HepG2 (cell line): ENCODE measurements around the gene FFAR2. TPM values are rescaled to one million over a fixed set of nuclear protein-coding genes. Genes with fewer than 3 reads are reported as not detected.

Experiments
- ATAC-seq: fragments of 200-7000 bp; cut with Tn5 transposase; 3 replicates; pipeline ENCODE4 v1.9.1; 2020; ENCODE audit warnings: mild to moderate bottlenecking, moderate library complexity
- BruUV-seq: library from RNA; stranded (reverse); fragments of 400-500 nt; replicated peaks from 2 replicates; lab custom pipeline; 2021; lab: Mats Ljungman, UMichigan
- CTCF ChIA-PET: fragments of 300-600 bp; formaldehyde crosslinking; extraction: SDS; loops from one replicate; lab custom pipeline; 2021; ENCODE audit warnings: low total read pairs, inconsistent platforms, low intra/inter-chr PET ratio; lab: Yijun Ruan, JAX
- POLR2A ChIA-PET: fragments of 350-600 bp; sonication (Branson Sonifier 250); formaldehyde crosslinking; loops from one replicate; lab custom pipeline; 2020; ENCODE audit warnings: antibody characterized with exemption, inconsistent platforms; lab: Yijun Ruan, JAX
- DNase-seq: peaks from one replicate; pipeline ENCODE4 v3.0.0-alpha.2; 2015; ENCODE audit warnings: low spot score
- FAIRE-seq: peaks from 3 replicates; lab custom pipeline; 2011; peaks lifted over from hg19 to GRCh38; lab: Jason Lieb, UNC
- H2AFZ ChIP-seq: one replicate; pipeline ENCODE4 v1.6.1; 2011; ENCODE audit warnings: low read length, inconsistent platforms
- H3K27ac ChIP-seq: fragments of 300-600 bp; 3 replicates; pipeline ENCODE4 v1.8.0; 2011; ENCODE audit warnings: mixed run types, mild to moderate bottlenecking, mixed read lengths, low read length, inconsistent platforms; ENCODE audit not compliant: insufficient read depth; ENCODE audit errors: extremely low read length
- H3K27me3 ChIP-seq, 2 experiments: fragments of 200-600 bp in 1 of 2; 2 replicates in 1 of 2; 3 replicates in 1 of 2; pipeline versions ENCODE4 v1.6.0 to v1.8.0; 2011; ENCODE audit warnings: low read length in 2 of 2, mild to moderate bottlenecking in 2 of 2, moderate library complexity in 2 of 2, inconsistent platforms in 1 of 2; ENCODE audit not compliant: insufficient read depth in 2 of 2, control insufficient read depth in 1 of 2
- H3K36me3 ChIP-seq, 2 experiments: fragments of 200-600 bp in 1 of 2; replicated peaks in 1 of 2; 2 replicates in 1 of 2; 3 replicates in 1 of 2; pipeline versions ENCODE4 v1.5.1 to v1.8.0; 2011; ENCODE audit warnings: low read length in 2 of 2, inconsistent platforms in 1 of 2; ENCODE audit not compliant: insufficient read depth in 2 of 2, control insufficient read depth in 1 of 2
- H3K4me1 ChIP-seq: 2 replicates; pipeline ENCODE4 v1.5.1; 2012; ENCODE audit warnings: low read length, inconsistent platforms; ENCODE audit not compliant: insufficient read depth
- H3K4me2 ChIP-seq: 2 replicates; pipeline ENCODE4 v1.6.0; 2011; ENCODE audit warnings: low read depth, low read length, inconsistent platforms
- H3K4me3 ChIP-seq, 3 experiments: fragments of 200-600 bp in 1 of 3; sonication (generic), shearing (Covaris generic) in 1 of 3; replicated peaks in 1 of 3; 2 replicates each; pipeline ENCODE4 v1.5.1; 2011 to 2016; ENCODE audit warnings: low read length in 3 of 3, inconsistent platforms in 2 of 3, low read depth in 2 of 3, mild to moderate bottlenecking in 2 of 3, control low read depth in 1 of 3, mixed read lengths in 1 of 3; ENCODE audit not compliant: insufficient read depth in 1 of 3
- H3K79me2 ChIP-seq: one replicate; pipeline ENCODE4 v1.6.1; 2011; ENCODE audit warnings: low read length, inconsistent platforms; ENCODE audit not compliant: insufficient read depth
- H3K9ac ChIP-seq: 2 replicates; pipeline ENCODE4 v1.6.0; 2011; ENCODE audit warnings: mild to moderate bottlenecking, low read depth, low read length, inconsistent platforms; ENCODE audit not compliant: insufficient read depth
- H3K9me3 ChIP-seq: 2 replicates; pipeline ENCODE4 v1.5.1; 2012; ENCODE audit warnings: mild to moderate bottlenecking, low read length
- H4K20me1 ChIP-seq: 2 replicates; pipeline ENCODE4 v1.6.0; 2011; ENCODE audit warnings: inconsistent platforms, mild to moderate bottlenecking, low read length, moderate library complexity; ENCODE audit not compliant: insufficient read depth
- HMG20A ChIP-seq: IDR thresholded peaks from 2 replicates; pipeline ENCODE4 v1.6.1; 2016; ENCODE audit warnings: borderline replicate concordance
- MTF2 ChIP-seq: sonication (generic); formaldehyde crosslinking; IDR thresholded peaks from 2 replicates; pipeline ENCODE4 v1.5.0; 2020; ENCODE audit warnings: missing genetic modification reagents, borderline replicate concordance
- RFX1 ChIP-seq: fragments of 450-650 bp; IDR thresholded peaks from 2 replicates; pipeline ENCODE4 v1.6.1; 2017
- RXRA ChIP-seq: sonication (generic); formaldehyde crosslinking; IDR thresholded peaks from 2 replicates; pipeline ENCODE4 v1.5.1; 2020; ENCODE audit warnings: missing genetic modification reagents
- U2AF1 ChIP-seq: fragments of 200-400 bp; formaldehyde crosslinking; optimal IDR thresholded peaks from 2 replicates; pipeline ENCODE3; 2017; ENCODE audit warnings: mild to moderate bottlenecking, low read depth, low read length
- ZNF350 ChIP-seq: sonication (generic); formaldehyde crosslinking; IDR thresholded peaks from 2 replicates; pipeline ENCODE4 v1.4.0; 2020; ENCODE audit warnings: mild to moderate bottlenecking, low read depth, missing genetic modification reagents, borderline replicate concordance
- ZNF552 ChIP-seq: sonication (generic); formaldehyde crosslinking; IDR thresholded peaks from 2 replicates; pipeline ENCODE4 v1.9.0; 2022; ENCODE audit warnings: missing genetic modification reagents, mild to moderate bottlenecking, borderline replicate concordance
- WGBS: methylation state at CpG from one replicate; pipeline ENCODE4 v1.1.6; 2017; ENCODE audit warnings: low lambda C conversion rate; 5-methylcytosine and 5-hydroxymethylcytosine counted together
- in situ Hi-C: cut with HindIII; loops from 2 replicates; pipeline ENCODE4 v1.10.0; 2017; ENCODE audit warnings: low pct_unique_long_range_greater_than_20kb; ENCODE audit not compliant: extremely low pct_ligation_motif_present
- intact Hi-C: fragments of 100-400 bp; cut with micrococcal nuclease; formaldehyde crosslinking; loops from one replicate; pipeline ENCODE4 v1.10.0; 2022; ENCODE audit not compliant: unreplicated experiment
- polyA plus RNA-seq, 8 experiments: library from polyadenylated mRNA; depleted of rRNA in 3 of 8; stranded (reverse) in 7 of 8; unstranded in 1 of 8; fragments of >200 nt; fragmentation: Illumina TruSeq in 4 of 8; extraction: Trizol in 4 of 8; gene quantifications; 2 replicates each; pipeline versions ENCODE4 v1.2.1 to v1.2.3, GENCODE V29; 2011 to 2016; ENCODE audit warnings: low read depth in 4 of 8, missing spikeins in 1 of 8, mixed read lengths in 1 of 8; ENCODE audit not compliant: insufficient read depth in 1 of 8
- total RNA-seq, 5 experiments: library from RNA; depleted of rRNA; stranded (reverse); fragments of >200 nt; fragmentation: Illumina TruSeq; extraction: Trizol; gene quantifications; 2 replicates each; pipeline ENCODE4 v1.2.3, GENCODE V29; 2016; ENCODE audit warnings: low read depth in 1 of 5
- TF ChIP-seq, protein P1 (sequence below): sonication (generic); formaldehyde crosslinking; IDR thresholded peaks from 2 replicates; pipeline ENCODE4 v1.8.1; 2023; ENCODE audit warnings: mild to moderate bottlenecking, moderate library complexity, missing genetic modification reagents
- TF ChIP-seq, protein P2 (sequence below): sonication (generic); formaldehyde crosslinking; IDR thresholded peaks from 2 replicates; pipeline ENCODE4 v1.4.0; 2020; ENCODE audit warnings: missing genetic modification reagents; ENCODE audit errors: not compliant biosample characterization

The FFAR2 gene
- total and polyA plus RNA-seq, 2 of the 13 experiments (the other 11 are each of a cell fraction or from before 2014, with no cell fraction given) = 0.12 TPM; not detected in 1

DNA sequence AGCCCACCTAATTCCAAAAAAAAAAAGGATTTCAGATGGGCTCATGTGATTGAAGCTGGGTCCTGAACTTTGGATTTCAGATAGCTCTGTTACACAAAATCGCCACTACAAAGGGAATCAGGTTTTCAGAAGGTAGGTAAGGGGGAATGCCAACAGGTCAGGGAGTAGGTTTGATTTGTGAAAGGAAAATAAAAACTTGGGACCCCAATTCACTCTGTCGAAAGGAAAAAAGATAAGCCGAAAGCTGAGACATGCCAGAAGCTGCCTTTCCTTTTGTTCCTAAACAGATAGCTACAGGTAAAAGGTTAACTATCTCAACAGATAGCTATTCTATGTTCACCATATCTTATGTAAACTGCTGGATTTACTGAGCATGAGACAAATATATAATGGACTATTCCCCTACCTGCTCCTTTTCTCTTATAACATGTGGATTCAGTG, 38.2 kb downstream of the FFAR2 start (continued):
- TF ChIP-seq, protein P1, sequence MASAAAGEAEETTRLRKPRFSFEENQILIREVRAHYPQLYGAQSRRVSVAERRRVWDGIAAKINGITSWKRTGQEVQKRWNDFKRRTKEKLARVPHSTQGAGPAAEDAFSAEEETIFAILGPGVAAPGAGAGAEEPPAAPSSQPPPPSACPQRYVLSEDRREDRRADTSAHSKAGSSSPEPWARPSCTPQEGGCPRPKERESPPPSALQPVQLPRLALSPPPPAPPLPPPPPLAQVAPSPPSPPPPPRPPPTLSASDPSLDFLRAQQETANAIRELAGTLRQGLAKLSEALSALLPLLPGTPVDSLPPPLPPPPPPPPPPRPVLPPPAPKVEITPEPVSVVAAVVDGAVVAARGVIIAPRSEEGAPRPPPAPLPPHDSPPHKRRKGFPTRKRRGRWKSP = no peak
- TF ChIP-seq MTF2 (CRISPR knock-in tag) (no peak), HMG20A (no peak), ZNF350 (CRISPR knock-in tag) (no peak), ZNF552 (CRISPR knock-in tag) (no peak), RXRA (CRISPR knock-in tag) (no peak)

DNA sequence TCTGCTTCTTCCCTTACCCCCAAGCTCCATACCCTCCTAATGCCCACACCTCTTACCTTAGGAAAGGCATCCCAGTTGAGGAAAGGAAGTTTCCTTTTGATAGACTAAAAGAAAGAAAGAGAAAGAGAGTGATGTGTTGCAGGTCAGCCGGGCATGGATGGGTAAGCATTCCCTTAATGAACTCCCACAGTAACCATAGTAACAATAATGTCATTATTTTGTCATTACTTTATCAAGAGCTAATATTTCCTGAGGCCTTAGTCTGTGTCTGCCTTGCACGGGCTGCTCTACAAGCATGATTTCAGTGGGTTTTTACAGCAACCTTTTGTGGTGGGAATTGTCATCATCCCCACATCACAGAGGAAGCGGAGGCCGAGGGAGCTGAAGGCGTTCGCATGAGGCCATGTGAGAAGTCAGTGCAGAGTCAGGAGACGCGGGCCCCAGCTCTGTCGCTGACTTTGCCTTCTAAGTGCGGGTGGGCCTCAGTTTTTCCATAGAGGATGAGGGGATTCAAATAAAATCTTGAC, 39.7 kb downstream of the FFAR2 start:
- ChIA-PET POLR2A (no interaction called here), CTCF (no interaction called here)
- Histone ChIP-seq H3K27me3 (no peaks in the 10 kb centered on the region), H3K4me2 (no peak overlapping the region), H4K20me1 (no peaks in the 10 kb centered on the region), H3K36me3 (no peaks in the 10 kb centered on the region), H3K9ac (no peak overlapping the region), H3K27ac (no peak overlapping the region), H3K4me1 (peaks cover 40% of the 10 kb centered on the region), H3K4me3 (no peak overlapping the region), H2AFZ (no peak overlapping the region)
- no peak for DNase-seq
- ATAC-seq = no peak
- BruUV-seq = no TSS peak
- 95% methylated on average over 10 of the region's 10 CpGs for WGBS
- intact Hi-C loops = no loop called here
- in situ Hi-C loops = no loop called here
- no peak for FAIRE-seq
- TF ChIP-seq, protein P2, sequence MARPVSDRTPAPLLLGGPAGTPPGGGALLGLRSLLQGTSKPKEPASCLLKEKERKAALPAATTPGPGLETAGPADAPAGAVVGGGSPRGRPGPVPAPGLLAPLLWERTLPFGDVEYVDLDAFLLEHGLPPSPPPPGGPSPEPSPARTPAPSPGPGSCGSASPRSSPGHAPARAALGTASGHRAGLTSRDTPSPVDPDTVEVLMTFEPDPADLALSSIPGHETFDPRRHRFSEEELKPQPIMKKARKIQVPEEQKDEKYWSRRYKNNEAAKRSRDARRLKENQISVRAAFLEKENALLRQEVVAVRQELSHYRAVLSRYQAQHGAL = no peak
- TF ChIP-seq RFX1 (peak; percentile 17; the same call in 1 of the 2 replicates), U2AF1 (no peak)
- TF ChIP-seq, all 625 proteins: peak for 1
- Histone ChIP-seq H3K79me2 (no peaks in the 10 kb centered on the region), H3K9me3 (no peaks in the 10 kb centered on the region)
